ENCODE results near the gene NLRP7.
"Not testable (repeated sequence)": the region's sequence is repeated elsewhere in the genome, so short reads cannot be mapped to it uniquely, and the experiment has no call there.

The NLRP7 gene

DNA sequence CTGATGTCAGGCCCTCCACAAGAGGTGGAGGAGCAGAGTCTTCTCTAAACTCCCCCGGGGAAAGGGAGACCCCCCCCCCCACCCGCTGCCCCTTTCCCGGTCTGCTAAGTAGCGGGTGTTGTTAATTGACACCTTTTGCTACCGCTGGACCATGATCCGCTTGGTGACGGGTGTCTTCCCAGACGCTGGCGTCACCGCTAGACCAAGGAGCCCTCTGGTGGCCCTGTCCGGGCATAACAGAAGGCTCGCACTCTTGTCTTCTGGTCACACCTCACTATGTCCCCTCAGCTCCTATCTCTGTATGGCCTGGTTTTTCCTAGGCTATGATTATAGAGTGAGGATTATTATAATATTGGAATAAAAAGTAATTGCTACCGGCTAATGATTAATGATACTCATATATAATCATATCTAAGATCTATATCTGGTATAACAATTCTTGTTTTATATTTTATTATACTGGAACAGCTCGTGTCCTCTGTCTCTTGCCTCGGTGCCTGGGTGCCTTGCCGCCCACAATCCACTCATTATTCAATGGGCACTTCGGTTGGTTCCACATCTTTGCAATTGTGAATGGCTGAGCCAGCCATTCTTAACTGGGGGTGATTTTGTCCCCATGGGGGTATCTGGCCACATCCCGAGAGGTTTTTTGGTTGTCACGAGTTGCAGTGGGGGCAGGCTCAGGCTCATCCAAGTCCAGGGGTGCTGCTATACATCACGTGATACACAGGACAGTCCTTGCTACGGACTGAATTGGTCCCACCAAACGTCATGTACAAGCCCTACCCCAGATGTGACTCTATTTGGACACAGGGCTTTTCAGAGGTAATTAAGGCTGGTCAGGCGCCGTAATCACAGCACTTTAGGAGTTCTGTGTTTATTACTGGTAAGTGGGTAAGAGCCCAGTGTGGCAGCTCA lies 27.4 kb downstream of the NLRP7 start:
- not testable (repeated sequence) for DNase-seq (ENCODE audit: low read depth)

DNA sequence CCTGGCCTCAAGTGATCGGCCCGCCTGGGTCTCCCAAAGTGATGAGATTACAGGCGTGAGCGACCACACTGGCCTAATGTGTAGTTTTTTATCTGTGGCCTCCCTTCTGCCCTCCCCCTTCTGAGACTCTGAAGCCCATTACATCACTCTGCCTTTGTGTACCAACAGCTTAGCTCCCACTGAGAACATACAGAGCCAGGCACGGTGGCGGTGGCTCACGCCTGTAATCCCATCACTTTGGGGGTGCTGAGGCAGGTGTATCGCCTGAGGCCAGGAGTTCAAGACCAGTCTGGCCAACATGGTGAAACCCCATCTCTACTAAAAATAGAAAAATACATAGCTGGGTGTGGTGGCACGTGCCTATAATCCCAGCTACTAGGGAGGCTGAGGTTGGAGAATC lies 28.8 kb downstream of the NLRP7 start:
- no peak for DNase-seq (ENCODE audit: low read depth)

DNA sequence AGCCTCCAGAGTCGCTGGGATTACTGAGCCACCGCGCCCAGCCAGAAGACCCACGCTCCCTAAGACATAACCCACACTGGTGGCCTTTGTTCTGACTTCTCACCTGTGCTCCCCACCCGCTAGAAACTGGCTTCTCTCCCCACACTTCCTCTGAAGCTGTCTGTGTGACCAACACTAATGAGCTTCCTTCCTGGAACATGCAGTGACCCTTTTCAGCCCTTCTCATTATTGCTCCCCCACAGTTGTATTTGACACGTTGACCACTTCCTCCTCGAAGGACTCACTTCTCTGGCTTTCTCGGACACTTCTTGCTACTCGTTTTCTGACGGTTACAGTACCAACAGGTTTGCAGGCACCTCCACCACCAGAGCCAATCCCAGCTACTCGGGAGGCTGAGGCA lies 30.5 kb downstream of the NLRP7 start:
- no peak for DNase-seq (ENCODE audit: low read depth)

DNA sequence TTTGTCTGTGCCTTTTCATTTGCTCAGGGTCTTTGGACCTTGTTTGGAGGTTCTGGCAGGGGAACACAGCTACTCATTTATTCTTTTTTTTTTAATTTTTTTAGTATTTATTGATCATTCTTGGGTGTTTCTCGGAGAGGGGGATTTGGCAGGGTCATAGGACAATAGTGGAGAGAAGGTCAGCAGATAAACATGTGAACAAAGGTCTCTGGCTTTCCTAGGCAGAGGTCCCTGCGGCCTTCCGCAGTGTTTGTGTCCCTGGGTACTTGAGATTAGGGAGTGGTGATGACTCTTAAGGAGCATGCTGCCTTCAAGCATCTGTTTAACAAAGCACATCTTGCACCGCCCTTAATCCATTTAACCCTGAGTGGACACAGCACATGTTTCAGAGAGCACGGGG lies 39.4 kb downstream of the NLRP7 start:
- DNase-seq (ENCODE audit: low read depth): not testable (repeated sequence)

DNA sequence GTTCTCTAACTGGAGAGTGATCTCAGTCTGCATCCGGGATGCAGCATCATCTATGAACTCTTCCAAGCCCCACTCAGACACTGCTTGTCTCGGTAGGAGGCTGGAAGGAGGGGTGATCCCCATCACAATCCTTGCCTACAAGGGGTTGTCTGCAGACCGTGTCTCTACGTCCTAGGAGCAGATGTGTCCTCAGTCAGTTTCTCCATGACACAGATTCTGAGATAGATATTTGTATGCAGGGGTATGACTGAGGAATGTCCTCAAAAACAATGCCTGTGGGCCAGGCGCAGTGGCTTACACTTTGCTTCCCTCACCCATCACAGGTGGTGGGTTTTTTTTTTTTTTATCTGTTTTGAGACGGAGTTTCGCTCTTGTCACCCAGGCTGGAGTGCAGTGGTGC lies 40.5 kb downstream of the NLRP7 start:
- DNase-seq (ENCODE audit: low read depth): no peak

DNA sequence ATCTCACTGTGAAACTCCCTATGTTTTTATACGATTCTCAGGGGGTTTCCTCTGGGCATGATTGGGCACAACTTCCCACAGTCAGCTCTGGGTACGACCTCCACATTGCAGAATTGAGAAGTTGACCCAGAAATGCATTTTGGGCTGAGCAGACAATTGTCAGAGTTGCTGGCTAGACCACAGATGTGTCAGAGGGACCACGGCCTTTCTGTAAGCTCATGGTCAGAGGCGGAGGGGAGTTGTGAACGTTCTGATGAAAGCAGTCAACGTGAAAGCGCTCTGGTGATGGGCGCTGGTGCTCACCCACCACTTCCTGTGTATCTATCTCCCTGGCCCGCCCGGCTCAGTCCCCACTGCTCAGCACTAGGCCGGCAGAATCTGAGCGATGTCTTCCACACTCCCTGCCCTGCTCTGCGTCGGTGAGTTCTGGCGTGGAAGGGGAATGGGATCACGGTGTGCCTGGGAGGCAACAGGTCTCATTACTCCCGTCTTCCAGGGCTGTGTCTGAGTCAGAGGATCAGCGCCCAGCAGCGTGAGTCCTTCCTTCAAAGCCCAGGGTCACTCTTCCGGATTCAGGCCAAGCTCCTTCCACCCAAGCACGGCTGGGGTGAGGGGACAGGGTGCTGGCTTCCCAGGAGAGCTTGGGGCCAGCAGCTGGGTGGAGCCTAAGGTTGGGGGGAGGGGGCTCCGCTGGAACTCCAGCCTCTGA lies 41.4 kb downstream of the NLRP7 start, which contains the start of gene NCR1:
TSS of gene NCR1 (plus strand) at position 346 of the 709 bp plus-strand sequence. CDS start at position 386, 40 bp downstream.
- no peak for DNase-seq (ENCODE audit: low read depth)

DNA sequence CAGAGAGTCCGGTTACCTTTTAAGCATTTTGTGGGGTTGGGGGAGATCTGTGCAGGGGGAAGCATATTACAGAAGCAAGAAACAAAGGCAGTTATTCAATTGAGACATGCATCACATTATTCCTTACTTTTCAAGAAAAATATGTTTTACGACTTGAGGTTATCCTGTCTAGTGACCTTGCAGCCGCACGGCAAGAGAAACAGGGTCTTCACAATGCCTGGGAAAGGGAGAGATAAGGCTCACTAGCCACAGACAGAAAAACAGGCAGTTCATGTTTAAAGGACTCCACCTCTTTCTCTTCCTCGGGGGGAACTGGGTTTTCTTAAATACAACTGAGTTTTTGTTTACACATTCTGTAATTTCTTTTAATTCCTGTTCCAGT lies 41.9 kb downstream of the NLRP7 start:
- DNase-seq (ENCODE audit: low read depth): no peak

DNA sequence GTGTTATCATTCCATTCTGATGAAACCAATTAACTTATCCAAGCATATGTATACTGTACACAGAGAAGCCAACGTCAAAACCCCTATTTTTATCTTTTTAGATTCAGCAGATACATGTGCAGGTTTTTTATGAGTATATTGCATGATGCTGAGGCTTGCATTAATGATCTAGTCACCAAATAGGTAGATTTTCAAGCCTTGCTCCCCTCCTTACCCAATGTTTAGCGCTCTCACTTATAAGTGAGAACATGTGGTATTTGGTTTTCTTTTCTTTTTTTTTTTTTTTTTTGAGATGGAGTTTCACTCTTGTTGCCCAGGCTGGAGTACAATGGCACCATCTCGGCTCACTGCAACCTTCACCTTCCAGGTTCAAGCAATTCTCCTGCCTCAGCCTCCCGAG lies 43.1 kb downstream of the NLRP7 start:
- not testable (repeated sequence) for DNase-seq (ENCODE audit: low read depth)

DNA sequence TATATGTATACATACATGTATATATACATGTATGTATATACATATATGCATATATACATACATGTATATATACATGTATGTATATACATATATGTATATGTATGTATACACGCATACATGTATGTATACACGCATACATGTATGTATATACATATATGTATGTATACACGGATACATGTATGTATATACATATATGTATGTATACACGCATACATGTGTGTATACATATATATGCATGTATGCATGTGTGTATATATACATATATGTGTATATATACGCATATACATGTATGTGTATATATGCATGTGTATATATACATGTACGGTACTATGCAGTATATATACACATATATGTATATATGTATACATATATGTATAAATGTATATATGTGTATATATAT lies 44.0 kb downstream of the NLRP7 start:
- no peak for DNase-seq (ENCODE audit: low read depth)

DNA sequence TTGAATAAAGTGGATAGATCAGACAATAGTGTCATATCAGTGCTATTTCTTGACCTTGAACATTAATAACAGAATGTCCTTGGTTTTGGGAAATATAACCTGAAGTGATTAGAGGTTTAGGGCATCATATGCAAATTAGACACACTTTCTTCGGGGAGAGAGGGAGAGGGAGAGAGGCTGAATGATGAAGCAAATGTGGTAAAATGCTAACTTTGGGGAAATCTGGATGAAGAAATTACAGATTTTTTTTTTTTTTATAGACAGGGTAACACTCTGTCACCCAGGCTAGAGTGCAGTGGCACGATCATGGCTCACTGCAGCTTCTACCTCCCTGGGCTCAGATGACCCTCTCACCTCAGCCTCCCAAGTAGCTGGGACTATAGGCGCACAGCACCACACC lies 45.3 kb downstream of the NLRP7 start:
- DNase-seq (ENCODE audit: low read depth): no peak

DNA sequence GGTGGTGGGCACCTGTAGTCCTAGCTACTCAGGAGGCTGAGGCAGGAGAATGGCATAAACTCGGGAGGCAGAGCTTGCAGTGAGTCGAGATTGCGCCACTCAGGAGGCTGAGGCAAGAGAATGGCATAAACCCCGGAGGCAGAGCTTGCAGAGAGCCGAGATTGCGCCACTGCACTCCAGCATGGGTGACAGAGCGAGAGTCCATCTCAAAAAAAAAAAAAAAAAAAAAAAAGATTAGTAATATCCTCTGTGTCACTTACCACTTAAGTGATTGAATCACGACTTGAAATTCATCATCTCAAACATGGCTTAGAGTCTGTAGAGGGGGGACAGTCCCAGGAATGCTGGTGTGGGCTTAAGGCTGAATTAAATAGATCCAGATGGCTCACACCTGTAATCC lies 46.2 kb downstream of the NLRP7 start:
- not testable (repeated sequence) for DNase-seq (ENCODE audit: low read depth)

DNA sequence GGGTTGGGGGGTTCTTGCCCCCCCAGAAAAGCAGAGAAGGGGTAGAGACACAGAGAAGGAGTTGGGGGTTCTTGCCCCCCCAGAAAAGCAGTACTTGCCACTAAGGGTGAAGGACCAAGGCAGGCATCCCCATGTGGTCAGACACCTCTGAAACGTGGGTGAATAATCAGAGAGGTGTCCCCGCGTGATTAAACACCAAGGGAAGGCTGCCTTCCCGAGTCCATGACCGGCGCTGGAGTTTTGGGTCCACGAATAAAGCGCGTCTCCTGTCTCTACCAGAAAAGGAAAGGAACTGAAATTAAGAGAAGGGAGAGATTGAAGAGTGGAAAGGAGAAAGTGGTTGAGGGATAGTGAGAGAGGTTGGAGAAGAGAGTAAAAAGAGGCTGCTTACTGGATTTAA lies 47.7 kb downstream of the NLRP7 start:
- not testable (repeated sequence) for DNase-seq (ENCODE audit: low read depth)

DNA sequence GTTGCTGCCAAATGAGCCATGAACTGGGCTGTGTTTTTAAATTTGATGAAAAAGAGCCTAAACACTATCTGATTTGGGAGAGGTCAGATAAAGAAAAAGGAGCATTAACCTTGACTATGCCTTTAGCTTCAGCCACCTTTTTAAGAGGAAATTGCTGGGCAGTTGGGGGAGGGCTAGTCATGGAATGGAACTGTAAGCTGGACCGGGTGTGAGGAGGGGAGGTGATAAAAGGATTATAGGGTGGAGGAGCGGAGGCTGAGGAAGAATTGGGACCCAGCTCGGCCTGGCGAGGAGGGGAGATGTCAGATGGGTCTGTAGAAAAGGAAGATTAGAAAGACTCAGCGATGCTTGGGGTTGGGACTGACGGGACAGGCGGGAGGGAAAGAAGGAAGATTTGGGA lies 48.6 kb downstream of the NLRP7 start:
- not testable (repeated sequence) for DNase-seq (ENCODE audit: low read depth)

DNA sequence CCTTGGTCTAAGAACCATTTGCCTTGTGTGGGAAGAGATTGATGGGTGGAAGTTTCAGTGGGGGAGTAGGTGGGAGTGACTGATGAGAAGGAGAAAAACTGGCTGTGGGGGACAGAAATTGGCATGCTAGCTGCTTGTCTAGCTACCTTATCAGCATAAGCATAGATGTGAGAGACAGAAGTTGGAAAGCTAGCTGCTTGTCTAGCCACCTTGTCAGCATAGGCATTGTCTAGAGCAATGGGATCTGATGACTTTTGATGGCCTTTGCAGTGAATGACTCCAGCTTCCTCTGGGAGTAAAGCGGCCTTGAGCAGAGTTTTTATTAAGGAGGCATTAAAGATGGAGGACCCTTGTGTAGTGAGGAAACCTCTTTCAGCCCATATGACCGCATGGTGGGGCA lies 51.3 kb downstream of the NLRP7 start:
- DNase-seq (ENCODE audit: low read depth): no peak

DNA sequence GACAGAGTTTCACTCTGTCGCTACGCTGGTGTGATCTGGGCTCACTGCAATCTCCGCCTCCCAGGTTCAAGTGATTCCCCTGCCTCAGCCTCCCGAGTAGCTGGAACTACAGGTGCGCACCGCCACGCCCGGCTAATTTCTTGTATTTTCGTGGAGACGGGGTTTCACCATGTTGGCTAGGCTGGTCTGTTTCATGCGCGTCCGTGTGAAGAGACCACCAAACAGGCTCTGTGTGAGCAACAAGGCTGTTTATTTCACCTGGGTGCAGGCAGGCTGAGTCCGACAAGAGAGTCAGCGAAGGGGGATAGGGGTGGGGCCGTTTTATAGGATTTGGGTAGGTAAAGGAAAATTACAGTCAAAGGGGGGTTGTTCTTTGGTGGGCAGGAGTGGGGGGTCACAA lies 53.2 kb downstream of the NLRP7 start:
- DNase-seq (ENCODE audit: low read depth): not testable (repeated sequence)

DNA sequence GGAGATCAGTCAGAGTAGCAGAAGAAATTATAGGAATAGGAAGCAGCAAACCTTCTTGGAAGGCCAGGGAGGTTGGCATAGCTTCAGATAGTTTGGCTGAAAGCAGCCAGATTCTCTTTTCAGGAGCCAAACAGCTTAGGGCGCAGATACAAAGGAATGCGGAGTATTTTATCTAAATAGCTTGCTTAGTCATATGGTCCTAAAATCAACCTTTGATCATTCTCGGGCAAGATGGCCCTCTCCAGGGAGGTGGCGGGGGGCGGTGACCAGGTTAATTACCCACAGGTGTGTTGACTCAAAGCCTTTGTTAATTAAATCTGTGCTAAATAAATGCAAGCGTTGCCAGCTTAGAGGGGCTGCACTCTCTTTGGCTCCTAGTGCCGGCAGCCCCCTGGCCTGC lies 53.9 kb downstream of the NLRP7 start:
- no peak for DNase-seq (ENCODE audit: low read depth)

DNA sequence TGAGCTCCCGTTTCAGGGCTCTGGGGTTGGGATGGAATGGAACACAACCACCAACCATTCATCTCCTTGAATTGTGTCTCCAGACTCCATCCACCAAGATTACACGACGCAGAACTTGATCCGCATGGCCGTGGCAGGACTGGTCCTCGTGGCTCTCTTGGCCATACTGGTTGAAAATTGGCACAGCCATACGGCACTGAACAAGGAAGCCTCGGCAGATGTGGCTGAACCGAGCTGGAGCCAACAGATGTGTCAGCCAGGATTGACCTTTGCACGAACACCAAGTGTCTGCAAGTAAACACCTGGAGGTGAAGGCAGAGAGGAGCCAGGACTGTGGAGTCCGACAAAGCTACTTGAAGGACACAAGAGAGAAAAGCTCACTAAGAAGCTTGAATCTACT lies 57.8 kb downstream of the NLRP7 start:
- DNase-seq (ENCODE audit: low read depth): no peak

DNA sequence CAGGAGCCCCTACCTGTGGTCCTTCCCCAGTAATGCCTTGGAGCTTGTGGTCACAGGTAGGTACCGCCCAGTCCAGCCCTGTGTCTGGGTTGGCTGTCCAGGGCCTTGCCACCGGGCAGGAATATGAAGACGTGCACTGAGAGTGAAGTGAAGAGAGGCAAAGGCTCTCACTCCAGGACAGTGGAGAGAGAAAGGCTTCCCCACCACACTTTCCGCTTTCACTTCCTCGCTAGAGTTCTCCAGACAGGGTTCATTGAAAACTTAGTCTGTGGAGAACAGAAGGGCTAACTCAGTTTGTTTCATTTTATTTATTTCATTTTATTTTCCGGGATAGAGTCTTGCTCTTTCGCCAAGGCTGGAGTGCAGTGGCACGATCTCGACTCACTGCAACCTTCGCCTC lies 59.1 kb downstream of the NLRP7 start:
- DNase-seq (ENCODE audit: low read depth): no peak

DNA sequence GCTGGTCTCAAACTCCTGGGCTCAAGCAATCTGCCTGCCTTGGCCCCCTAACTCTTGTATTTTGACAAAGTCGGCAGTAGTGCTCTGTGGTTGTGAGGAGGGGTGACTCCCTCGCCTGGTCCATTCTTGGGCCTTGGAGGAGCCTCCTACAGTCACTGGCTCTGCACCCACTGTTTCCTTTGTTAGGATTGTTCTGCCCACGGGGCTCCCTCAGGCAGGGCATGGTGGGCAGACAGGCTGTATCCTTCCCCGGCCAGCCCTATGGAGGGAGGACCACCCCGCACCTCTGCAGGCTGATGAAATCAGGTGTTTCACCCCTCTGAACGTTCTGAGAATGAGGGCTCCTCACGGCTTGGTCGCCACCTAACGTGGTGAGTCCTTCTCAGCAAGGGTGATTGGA lies 64.1 kb downstream of the NLRP7 start:
- no peak for DNase-seq (ENCODE audit: low read depth)

DNA sequence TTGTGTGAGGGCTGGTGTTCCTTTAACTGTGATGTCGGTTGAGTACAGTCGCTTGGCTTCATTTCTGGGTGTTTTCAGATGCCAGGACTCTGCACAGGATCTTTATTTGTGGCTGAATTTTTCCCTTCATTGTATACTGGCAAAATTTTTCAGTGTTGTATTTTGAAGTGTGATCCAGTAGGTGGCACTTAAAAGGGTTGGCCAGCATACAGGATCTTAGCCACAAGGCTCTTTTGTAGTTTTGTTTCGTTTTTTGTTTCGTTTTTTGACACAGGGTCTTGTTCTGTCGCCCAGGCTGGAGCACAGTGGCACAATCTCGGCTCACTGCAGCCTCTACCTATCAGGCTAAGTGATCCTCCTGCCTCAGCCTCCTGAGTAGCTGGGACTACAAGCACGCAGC lies 64.6 kb downstream of the NLRP7 start:
- no peak for DNase-seq (ENCODE audit: low read depth)

DNA sequence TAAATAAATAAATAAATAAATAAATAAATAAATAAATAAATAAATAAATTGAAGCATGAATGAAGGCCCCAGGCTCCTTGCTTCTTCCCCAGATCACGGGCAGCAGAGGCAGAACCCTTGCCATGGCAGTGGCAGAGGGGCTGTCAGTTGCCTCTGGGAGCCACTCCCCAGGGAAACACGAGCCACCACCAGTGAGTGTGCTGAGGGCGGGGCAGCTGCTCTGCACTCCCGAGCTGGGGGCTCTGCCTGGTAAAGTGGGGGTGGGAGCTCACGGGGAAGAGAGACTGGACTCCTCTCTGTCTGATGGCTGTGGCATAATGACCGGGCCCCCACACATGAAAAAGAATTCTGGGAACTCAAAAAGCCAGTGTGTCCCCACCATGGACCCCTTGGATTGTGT lies 65.4 kb downstream of the NLRP7 start:
- no peak for DNase-seq (ENCODE audit: low read depth)

DNA sequence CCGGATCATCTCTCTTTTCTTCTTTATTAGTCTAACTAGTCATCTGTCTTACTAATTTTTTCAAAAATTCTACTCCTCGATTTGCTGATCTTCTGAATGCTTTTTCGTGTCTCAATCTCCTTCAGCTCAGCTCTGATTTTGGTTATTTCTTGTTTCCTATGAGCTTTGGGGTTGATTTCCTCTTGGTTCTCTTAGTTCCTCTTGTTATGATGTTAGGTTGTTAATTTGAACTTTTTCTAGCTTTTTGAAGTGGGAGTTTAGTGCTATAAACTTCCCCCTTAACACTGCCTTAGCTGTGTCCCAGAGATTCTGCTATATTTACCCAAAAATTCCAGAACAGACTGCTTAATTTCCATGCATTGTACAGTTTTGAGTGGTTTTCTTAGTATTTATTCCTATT lies 69.9 kb downstream of the NLRP7 start:
- no peak for DNase-seq (ENCODE audit: low read depth)

DNA sequence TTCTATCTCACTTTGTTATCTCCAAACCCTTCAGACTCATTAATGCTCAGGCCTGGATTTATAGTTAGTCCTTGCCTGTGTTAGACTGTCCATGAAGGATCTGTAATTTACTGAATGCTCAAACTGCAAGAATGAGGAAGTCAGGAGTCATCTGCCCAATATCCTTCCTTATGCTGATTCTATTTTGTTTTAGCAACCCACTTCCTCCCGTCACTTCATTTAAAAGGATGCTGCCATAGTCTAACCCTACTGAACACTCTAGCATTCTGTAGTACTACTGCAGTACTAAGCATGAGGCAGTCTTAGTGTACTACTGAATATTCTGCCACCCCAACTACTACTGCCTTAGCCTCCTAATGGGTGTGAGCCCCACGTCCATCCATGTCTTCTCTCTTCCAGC lies 71.8 kb downstream of the NLRP7 start:
- DNase-seq (ENCODE audit: low read depth): no peak
